ENCODE data around the gene GPC6.

DNA sequence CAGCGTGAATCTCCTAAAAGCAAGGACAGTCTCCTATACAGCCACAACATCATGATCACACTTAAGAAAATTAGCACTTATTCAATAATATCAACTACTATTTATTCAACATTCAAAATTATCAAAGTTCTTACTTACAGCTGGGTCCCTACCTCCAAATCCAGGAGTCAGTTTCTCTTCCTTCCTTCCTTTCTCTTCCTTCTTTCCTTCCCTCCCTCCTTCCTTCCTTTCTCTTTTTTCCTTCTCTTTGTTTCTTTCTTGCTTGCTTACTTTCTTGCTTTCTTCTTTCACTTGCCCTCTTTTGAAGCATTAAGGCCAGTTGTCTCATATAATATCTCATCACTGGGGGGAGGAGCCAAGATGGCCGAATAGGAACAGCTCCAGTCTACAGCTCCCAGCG lies 1145.2 kb downstream of the GPC6 start:
- TF ChIP-seq, protein P1, sequence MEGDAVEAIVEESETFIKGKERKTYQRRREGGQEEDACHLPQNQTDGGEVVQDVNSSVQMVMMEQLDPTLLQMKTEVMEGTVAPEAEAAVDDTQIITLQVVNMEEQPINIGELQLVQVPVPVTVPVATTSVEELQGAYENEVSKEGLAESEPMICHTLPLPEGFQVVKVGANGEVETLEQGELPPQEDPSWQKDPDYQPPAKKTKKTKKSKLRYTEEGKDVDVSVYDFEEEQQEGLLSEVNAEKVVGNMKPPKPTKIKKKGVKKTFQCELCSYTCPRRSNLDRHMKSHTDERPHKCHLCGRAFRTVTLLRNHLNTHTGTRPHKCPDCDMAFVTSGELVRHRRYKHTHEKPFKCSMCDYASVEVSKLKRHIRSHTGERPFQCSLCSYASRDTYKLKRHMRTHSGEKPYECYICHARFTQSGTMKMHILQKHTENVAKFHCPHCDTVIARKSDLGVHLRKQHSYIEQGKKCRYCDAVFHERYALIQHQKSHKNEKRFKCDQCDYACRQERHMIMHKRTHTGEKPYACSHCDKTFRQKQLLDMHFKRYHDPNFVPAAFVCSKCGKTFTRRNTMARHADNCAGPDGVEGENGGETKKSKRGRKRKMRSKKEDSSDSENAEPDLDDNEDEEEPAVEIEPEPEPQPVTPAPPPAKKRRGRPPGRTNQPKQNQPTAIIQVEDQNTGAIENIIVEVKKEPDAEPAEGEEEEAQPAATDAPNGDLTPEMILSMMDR (IDR thresholded peaks at IDR 0.05; ENCODE audit: poor library complexity, severe bottlenecking), result no peak
- no peak for TF ChIP-seq RAD21 (conservative IDR thresholded peaks at IDR 0.05)
- no peak for TF ChIP-seq EP300 (conservative IDR thresholded peaks at IDR 0.05; ENCODE audit: poor library complexity, severe bottlenecking)
- TF ChIP-seq EZH2 (IDR thresholded peaks at IDR 0.05; ENCODE audit: borderline replicate concordance, insufficient read depth, low read length, poor library complexity, severe bottlenecking), result no peak
- no peak for TF ChIP-seq POLR2AphosphoS5 (IDR thresholded peaks at IDR 0.05)
- TF ChIP-seq MXI1 (conservative IDR thresholded peaks at IDR 0.05; ENCODE audit: poor library complexity, severe bottlenecking), result no peak
- no peak for TF ChIP-seq SMC3 (conservative IDR thresholded peaks at IDR 0.05; ENCODE audit: poor library complexity)
- TF ChIP-seq, protein P2, sequence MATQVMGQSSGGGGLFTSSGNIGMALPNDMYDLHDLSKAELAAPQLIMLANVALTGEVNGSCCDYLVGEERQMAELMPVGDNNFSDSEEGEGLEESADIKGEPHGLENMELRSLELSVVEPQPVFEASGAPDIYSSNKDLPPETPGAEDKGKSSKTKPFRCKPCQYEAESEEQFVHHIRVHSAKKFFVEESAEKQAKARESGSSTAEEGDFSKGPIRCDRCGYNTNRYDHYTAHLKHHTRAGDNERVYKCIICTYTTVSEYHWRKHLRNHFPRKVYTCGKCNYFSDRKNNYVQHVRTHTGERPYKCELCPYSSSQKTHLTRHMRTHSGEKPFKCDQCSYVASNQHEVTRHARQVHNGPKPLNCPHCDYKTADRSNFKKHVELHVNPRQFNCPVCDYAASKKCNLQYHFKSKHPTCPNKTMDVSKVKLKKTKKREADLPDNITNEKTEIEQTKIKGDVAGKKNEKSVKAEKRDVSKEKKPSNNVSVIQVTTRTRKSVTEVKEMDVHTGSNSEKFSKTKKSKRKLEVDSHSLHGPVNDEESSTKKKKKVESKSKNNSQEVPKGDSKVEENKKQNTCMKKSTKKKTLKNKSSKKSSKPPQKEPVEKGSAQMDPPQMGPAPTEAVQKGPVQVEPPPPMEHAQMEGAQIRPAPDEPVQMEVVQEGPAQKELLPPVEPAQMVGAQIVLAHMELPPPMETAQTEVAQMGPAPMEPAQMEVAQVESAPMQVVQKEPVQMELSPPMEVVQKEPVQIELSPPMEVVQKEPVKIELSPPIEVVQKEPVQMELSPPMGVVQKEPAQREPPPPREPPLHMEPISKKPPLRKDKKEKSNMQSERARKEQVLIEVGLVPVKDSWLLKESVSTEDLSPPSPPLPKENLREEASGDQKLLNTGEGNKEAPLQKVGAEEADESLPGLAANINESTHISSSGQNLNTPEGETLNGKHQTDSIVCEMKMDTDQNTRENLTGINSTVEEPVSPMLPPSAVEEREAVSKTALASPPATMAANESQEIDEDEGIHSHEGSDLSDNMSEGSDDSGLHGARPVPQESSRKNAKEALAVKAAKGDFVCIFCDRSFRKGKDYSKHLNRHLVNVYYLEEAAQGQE (IDR thresholded peaks at IDR 0.05; ENCODE audit: borderline replicate concordance), result no peak
- no peak for TF ChIP-seq TAF1 (IDR thresholded peaks at IDR 0.05; ENCODE audit: low read depth)

Data from neural cell (in vitro differentiated cells).